Dedifferentiated amniotic fluid mesenchymal stem cell (primary cell): ENCODE results near the gene MEF2B.

Experiments used
- DNase-seq: peaks from one replicate; pipeline ENCODE4 v3.0.0-alpha.2; 2016; ENCODE audit errors: extremely low spot score

The MEF2B gene

DNA sequence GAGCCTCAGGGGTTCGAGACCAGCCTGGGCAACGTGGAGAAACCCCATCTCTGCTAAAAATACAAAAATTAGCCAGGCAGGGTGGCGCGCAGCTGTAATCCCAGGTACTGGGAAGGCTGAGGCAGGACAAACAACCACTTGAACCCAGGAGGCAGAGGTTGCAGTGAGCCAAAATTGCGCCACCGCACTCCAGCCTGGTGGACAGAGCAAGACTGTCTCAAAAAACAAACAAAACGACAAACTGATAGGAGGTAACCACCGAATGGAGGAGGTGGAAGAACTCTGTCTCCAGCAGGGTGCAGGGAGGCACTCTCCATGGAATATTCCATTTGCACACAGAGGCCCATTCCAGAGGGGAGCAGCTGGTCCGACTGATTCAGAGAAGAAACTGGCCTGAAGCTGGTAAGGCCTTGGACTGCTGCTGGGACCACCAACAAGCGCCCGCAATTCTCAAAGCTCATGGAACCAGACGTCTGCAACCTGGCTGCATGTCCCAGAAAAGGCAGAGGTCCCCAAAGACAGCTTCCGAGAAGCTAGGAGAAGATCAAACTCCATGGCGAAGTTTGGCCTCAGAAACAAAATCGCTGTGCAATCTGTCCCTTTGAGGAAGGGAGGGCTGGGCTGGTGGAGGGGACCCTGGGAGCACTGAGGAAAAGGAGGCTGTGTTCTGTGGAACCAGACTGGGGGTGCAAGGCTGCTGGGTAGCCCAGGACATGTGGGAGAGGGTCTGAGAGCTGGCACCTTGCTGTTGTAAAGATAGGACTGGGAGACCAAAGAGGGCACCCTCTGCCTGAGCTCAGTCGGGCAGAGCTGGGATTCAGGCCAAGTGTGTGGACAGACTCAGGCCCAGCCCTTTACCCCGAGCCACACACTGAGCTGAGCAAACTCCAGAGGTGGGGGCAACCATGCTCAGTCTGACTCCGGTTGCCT, 71.1 kb downstream of the MEF2B start:
- DNase-seq = no peak

DNA sequence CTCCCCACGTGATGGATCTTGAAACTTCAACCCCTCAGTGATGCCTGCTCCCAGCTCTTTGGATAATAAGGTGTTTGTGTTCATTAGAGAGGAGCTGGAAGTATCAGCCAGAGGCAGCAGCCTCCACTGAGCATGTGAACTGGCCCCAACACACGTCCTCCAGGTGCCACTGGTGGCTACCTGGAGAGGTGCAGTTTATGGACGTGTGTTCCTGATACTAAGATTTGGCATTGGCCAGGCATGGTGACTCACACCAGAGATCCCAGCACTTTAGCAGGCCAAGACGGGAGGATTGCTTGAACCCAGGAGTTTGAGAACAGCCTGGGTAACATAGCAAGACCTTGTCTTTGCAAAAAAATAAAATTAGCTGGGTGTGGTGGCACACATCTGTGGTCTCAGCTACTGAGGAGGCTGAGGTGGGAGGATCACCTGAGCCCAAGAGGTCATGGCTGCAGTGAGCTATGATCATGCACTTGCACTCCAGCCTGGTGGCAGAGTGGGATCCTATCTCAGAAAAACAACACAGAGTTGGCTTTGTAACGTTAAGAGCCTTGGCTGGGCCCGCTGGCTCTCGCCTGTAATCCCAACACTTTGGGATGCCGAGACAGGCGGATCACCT, 71.9 kb downstream of the MEF2B start:
- no peak for DNase-seq

DNA sequence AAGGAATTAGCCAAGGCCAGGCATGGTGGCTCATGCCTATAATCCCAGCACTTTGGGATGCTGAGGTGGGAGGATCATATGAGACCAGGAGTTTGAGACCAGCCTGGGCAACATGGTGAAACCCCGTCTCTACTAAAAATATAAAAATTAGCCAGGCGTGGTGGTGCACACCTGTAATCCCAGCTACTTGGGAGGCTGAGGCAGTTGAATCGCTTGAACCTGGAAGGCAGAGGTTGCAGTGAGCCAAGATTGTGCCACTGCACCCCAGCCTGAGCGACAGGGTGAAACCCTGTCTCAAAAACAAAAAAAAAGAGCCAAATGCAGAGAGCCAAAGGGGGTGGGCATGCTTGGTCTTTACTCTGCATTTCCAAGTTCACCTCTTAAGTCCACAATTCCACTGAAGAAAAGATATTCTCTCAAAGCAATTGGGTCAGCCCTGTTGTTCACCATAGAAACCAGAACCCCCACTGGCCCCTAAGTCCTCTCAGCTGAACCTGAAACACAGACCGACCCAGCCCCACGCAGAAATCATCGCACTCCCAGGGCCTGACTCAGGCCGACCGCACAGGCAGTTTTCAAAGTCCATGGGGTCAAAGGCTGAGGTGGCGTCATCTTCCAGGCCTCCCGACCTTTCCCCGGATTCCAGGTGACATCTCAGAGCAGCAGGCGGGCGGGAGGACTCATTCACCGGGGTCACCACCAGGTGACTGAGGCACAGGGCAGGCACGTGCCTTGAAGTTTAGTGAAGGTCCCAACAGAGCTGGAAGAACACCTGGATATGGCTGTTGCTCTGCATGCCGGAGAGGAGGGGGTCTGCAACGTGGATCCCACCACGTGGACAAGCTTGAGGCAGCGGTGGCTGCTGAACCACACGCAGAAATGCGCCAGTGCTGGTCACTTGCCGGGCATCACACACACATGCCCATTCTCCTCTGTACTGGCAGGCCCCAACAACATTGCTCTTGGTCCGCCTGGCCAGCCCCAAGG, 73.1 kb downstream of the MEF2B start:
- no peak for DNase-seq

DNA sequence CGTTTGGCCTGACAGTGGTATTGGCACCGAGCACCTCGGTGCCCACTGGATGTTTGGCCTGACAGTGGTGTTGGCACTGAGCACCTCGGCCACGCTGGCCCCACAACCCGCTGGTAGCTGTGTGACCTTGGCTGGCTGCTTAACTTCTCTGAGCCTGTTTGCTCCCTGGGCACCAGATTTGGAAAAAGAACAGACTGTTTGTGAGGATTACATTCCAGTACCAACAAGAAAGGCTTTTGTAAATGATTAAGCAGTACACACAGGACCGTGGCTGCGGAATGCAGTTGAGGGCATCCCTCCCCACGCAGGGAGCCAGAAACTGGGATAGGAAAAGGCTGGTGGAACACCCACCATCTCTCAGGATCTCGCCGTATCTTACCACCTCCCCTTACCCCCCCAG, 74.4 kb downstream of the MEF2B start:
- no peak for DNase-seq
